ENCODE measurements around the gene TRIM22.

DNA sequence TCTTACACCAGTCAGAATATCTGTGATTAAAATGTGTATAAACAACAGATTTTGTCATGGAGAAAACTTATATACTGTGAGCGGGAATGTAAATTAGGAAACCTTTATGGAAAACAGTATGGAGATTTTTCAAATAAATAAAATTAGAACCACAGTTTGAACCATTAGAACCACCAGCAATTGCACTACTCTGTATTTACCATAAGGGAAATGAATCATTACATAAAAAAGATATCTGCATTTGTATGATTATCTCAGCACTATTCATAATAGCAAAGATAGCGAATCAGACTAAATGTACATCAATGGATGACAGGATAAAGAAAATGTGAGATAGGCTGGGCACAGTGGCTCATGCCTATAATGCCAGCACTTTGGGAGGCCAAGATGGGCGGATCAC is 57.0 kb downstream of the TRIM22 start:
- TF ChIP-seq POLR2A (IDR thresholded peaks at IDR 0.05): no peak
- TF ChIP-seq CTCF (IDR thresholded peaks at IDR 0.05): no peak

All from thyroid gland (tissue), 4 donors.